ENCODE results near the gene PCDHA10.
"Not testable (repeated sequence)": the region's sequence is repeated elsewhere in the genome, so short reads cannot be mapped to it uniquely, and the experiment has no call there.

PCDHA10 gene

DNA sequence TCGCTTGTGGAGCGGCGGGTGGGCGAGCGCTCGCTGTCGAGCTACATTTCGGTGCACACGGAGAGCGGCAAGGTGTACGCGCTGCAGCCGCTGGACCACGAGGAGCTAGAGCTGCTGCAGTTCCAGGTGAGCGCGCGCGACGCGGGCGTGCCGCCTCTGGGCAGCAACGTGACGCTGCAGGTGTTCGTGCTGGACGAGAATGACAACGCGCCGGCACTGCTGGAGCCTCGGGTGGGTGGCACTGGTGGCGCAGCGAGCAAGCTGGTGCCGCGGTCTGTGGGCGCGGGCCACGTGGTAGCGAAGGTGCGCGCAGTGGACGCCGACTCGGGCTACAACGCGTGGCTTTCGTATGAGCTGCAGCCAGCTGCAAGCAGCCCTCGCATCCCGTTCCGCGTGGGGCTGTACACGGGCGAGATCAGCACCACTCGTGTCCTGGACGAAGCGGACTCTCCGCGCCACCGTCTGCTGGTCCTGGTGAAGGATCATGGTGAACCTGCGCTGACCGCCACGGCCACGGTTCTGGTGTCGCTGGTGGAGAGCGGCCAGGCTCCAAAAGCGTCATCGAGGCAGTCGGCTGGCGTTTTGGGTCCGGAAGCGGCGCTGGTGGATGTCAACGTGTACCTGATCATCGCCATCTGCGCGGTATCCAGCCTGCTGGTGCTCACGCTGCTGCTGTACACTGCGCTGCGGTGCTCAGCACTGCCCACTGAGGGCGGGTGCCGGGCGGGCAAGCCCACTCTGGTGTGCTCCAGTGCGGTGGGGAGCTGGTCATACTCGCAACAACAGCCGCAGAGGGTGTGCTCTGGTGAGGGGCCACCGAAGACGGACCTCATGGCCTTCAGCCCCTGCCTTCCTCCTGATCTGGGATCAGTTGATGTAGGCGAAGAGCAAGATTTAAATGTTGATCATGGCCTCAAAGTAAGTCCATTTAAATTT lies 12.6 kb upstream of the PCDHA10 start:
- no peak for DNase-seq (ENCODE audit: low spot score)

DNA sequence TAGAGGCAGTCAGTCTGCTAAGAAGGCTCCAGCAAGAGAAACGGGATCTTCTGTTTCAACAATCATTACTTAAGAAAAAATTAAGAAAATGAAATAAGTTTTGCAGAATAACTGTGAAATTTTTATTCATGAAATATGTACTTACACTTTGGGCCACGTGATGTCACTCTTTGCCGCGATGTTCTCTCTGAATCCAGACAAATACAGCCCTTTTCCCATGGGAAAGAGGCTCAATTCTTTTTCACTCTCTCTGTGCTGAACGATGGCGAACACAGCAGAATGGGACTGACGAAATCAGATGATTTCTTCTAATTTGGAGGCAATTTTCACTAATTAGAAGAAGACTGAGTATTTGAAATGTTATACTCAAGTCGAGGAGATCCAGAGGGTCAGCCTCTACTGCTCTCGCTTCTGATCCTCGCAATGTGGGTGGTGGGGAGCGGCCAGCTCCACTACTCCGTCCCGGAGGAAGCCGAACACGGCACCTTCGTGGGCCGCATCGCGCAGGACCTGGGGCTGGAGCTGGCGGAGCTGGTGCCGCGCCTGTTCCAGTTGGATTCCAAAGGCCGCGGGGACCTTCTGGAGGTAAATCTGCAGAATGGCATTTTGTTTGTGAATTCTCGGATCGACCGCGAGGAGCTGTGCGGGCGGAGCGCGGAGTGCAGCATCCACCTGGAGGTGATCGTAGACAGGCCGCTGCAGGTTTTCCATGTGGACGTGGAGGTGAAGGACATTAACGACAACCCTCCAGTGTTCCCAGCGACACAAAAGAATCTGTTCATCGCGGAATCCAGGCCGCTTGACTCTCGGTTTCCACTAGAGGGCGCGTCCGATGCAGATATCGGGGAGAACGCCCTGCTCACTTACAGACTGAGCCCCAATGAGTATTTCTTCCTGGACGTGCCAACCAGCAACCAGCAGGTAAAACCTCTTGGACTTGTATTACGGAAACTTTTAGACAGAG lies 7.3 kb upstream of the PCDHA10 start, which contains the start of gene PCDHA9:
Gene PCDHA9 (plus strand): TSS at position 244 of the 964 bp plus-strand sequence. CDS start 114 bp downstream, at position 358.
- not testable (repeated sequence) for DNase-seq (ENCODE audit: low spot score)

DNA sequence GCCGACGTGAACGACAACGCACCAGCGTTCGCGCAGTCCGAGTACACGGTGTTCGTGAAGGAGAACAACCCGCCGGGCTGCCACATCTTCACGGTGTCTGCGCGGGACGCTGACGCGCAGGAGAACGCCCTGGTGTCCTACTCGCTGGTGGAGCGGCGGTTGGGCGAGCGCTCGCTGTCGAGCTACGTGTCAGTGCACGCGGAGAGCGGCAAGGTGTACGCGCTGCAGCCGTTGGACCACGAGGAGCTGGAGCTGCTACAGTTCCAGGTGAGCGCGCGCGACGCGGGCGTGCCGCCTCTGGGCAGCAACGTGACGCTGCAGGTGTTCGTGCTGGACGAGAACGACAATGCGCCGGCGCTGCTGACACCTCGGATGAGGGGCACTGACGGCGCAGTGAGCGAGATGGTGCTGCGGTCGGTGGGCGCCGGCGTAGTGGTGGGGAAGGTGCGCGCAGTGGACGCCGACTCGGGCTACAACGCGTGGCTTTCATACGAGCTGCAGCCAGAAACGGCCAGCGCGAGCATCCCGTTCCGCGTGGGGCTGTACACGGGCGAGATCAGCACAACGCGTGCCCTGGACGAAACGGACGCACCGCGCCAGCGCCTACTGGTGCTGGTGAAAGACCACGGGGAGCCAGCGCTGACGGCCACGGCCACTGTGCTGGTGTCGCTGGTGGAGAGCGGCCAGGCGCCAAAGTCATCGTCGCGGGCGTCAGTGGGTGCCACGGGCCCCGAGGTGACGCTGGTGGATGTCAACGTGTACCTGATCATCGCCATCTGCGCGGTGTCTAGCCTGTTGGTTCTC lies 5.7 kb upstream of the PCDHA10 start:
- not testable (repeated sequence) for DNase-seq (ENCODE audit: low spot score)

DNA sequence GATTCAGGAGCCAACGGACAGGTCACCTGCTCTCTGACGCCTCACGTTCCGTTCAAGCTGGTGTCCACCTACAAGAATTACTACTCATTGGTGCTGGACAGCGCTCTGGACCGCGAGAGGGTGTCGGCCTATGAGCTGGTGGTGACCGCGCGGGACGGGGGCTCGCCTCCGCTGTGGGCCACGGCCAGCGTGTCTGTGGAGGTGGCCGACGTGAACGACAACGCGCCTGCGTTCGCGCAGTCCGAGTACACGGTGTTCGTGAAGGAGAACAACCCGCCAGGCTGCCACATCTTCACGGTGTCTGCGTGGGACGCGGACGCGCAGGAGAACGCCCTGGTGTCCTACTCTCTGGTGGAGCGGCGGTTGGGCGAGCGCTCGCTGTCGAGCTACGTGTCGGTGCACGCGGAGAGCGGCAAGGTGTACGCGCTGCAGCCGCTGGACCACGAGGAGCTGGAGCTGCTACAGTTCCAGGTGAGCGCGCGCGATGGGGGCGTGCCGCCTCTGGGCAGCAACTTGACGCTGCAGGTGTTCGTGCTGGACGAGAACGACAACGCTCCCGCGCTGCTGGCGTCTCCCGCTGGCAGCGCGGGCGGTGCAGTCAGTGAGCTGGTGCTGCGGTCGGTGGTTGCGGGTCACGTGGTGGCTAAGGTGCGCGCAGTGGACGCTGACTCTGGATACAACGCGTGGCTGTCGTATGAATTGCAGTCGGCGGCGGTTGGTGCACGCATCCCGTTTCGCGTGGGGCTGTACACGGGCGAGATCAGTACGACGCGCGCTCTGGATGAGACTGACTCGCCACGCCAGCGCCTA lies 1.7 kb downstream of the PCDHA10 start:
- DNase-seq (ENCODE audit: low spot score) = no peak

DNA sequence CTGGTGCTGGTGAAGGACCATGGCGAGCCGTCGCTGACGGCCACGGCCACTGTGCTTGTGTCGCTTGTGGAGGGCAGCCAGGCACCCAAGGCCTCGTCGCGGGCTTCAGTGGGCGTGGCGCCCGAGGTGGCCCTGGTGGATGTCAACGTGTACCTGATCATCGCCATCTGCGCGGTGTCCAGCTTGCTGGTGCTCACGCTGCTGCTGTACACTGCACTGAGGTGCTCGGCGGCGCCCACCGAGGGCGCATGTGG lies 2.2 kb downstream of the PCDHA10 start:
- no peak for DNase-seq (ENCODE audit: low spot score)

DNA sequence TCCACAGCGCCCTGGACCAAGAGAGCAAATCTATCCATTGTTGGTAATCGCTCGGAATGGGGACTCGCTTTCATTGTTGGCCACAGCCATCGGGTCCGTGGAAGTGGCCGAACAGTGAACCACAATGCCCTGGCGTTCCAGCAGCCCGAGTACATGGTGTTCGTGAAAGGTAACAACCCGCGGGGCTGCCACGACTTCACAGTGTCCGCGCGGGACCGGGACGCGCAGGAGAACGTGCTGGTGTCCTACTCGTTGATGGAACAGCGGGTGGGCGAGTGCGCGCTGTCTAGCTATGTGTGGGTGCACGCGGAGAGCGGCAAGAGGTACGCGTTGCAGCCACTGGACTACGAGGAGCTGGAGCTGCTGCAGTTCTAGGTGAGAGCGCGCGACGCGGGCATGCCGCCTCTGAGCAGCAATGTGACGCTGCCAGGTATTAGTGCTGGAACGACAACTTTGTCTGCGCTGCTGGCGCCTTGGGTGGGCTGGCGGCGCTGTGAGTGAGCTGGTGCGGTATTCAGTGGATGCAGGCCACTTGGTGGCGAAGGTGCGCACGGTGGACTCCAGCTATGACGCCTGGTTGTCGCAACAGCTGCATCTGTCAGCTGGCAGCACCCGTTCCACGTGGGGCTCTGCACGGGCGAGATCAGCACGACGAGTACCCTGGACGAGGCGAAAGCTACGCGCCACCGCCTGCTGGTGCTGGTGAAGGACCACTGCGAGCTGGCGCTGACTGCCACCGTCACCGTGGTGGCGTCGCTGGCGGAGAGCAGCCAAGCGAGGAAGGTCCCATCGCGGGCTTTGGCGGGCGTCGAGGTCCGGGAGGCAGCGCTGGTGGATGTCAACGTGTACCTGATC lies 7.0 kb downstream of the PCDHA10 start:
- no peak for DNase-seq (ENCODE audit: low spot score)

DNA sequence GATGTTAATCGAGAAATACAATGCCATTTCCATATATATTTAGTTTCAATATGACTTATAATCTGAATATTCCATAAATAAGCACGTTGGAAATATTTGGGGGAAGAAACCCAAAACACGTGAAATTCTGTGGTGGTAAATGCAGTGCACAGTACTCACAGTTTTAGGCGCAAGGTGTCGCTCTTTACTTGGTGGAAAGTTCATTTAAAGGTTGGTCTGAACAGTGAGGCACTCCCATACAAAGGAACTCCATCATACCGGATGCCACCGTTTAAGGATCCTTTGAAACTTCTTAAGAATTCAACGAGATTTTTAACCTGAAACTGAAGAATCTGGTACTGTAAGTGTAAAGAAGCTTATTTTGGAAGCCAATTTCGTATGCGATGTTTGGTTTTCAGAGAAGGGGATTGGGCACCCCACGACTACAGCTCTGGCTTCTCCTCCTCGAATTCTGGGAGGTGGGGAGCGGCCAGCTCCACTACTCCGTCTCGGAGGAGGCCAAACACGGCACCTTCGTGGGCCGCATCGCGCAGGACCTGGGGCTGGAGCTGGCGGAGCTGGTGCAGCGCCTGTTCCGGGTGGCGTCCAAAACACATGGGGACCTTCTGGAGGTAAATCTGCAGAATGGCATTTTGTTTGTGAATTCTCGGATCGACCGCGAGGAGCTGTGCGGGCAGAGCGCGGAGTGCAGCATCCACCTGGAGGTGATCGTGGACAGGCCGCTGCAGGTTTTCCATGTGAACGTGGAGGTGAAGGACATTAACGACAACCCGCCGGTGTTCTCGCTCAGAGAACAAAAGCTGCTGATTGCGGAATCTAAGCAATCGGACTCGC lies 13.2 kb downstream of the PCDHA10 start, which contains the start of gene PCDHA11:
Gene PCDHA11 (plus strand): TSS at position 237 of the 834 bp plus-strand sequence. CDS start 147 bp downstream, at position 384.
- DNase-seq (ENCODE audit: low spot score) = peak; percentile 61

DNA sequence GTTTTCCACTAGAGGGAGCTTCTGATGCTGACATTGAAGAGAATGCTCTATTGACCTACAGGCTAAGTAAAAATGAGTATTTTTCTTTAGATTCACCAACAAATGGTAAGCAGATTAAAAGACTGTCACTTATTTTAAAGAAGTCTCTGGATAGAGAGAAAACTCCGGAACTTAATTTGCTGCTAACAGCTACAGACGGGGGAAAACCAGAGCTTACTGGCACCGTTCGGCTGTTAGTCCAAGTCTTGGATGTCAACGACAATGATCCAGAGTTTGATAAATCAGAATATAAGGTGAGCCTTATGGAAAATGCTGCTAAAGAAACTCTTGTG lies 13.8 kb downstream of the PCDHA10 start:
- no peak for DNase-seq (ENCODE audit: low spot score)

DNA sequence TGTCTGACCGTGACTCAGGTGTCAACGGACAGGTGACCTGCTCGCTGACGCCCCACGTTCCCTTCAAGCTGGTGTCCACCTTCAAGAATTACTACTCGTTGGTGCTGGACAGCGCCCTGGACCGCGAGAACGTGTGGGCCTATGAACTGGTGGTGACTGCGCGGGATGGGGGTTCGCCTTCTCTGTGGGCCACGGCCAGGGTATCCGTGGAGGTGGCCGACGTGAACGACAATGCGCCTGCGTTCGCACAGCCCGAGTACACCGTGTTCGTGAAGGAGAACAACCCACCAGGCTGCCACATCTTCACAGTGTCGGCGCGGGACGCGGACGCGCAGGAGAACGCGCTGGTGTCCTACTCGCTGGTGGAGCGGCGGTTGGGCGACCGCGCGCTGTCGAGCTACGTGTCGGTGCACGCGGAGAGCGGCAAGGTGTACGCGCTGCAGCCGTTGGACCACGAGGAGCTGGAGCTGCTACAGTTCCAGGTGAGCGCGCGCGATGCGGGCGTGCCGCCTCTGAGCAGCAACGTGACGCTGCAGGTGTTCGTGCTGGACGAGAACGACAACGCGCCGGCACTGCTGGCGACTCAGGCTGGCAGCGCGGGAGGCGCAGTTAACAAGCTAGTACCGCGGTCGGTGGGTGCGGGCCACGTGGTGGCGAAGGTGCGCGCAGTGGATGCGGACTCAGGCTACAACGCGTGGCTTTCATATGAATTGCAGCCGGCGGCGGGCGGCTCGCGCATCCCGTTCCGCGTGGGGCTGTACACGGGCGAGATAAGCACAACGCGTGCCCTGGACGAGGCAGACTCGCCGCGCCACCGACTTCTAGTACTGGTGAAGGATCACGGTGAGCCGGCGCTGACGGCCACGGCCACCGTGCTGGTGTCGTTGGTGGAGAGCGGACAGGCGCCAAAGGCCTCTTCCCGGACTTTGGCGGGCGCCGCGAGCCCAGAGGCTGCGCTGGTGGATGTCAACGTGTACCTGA lies 14.8 kb downstream of the PCDHA10 start:
- DNase-seq (ENCODE audit: low spot score) = no peak

DNA sequence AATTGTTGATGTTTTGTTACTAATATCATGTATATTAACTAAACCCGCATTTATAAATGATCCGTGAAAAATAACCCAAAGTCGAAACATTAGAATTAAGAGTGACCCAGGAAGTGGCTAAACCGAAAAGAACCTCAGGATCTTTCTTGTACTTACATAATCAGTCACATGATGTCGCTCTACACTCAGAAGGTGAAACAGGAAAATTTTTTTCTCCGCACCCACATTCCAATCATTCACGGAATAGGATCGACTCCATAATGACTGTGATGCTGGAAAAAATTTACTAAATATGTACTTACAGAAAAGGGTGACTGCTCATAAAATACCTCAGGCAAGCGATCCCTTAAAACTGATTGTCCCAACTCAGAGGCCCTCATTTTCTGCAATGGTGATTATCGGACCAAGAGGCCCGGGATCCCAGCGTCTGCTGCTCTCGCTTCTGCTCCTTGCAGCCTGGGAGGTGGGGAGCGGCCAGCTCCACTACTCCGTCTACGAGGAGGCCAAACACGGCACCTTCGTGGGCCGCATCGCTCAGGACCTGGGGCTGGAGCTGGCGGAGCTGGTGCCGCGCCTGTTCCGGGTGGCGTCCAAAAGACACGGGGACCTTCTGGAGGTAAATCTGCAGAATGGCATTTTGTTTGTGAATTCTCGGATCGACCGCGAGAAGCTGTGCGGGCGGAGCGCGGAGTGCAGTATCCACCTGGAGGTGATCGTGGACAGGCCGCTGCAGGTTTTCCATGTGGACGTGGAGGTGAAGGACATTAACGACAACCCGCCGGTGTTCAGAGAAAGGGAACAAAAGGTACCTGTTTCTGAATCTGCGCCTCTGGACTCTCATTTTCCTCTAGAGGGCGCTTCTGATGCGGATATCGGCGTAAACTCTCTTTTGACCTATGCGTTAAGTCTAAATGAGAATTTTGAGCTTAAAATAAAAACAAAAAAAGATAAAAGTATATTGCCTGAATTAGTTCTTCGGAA lies 19.7 kb downstream of the PCDHA10 start, which contains the start of gene PCDHA12:
Gene PCDHA12 (plus strand): TSS at position 224 of the 981 bp plus-strand sequence. CDS start 165 bp downstream, at position 389.
- no peak for DNase-seq (ENCODE audit: low spot score)

DNA sequence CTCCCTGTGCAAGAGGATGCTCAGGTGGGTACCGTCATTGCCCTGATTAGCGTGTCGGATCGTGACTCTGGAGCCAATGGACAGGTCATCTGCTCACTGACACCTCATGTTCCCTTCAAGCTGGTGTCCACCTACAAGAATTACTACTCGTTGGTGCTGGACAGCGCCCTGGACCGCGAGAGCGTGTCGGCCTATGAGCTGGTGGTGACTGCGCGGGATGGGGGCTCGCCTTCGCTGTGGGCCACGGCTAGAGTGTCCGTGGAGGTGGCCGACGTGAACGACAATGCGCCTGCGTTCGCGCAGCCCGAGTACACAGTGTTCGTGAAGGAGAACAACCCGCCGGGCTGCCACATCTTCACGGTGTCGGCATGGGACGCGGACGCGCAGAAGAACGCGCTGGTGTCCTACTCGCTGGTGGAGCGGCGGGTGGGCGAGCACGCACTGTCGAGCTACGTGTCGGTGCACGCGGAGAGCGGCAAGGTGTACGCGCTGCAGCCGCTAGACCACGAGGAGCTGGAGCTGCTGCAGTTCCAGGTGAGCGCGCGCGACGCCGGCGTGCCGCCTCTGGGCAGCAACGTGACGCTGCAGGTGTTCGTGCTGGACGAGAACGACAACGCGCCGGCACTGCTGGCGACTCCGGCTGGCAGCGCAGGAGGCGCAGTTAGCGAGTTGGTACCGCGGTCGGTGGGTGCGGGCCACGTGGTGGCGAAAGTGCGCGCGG lies 21.0 kb downstream of the PCDHA10 start:
- DNase-seq (ENCODE audit: low spot score) = not testable (repeated sequence)

DNA sequence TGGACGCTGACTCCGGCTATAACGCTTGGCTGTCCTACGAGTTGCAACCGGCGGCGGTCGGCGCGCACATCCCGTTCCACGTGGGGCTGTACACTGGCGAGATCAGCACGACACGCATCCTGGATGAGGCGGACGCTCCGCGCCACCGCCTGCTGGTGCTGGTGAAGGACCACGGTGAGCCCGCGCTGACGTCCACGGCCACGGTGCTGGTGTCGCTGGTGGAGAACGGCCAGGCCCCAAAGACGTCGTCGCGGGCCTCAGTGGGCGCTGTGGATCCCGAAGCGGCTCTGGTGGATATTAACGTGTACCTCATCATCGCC lies 21.5 kb downstream of the PCDHA10 start:
- DNase-seq (ENCODE audit: low spot score) = no peak

DNA sequence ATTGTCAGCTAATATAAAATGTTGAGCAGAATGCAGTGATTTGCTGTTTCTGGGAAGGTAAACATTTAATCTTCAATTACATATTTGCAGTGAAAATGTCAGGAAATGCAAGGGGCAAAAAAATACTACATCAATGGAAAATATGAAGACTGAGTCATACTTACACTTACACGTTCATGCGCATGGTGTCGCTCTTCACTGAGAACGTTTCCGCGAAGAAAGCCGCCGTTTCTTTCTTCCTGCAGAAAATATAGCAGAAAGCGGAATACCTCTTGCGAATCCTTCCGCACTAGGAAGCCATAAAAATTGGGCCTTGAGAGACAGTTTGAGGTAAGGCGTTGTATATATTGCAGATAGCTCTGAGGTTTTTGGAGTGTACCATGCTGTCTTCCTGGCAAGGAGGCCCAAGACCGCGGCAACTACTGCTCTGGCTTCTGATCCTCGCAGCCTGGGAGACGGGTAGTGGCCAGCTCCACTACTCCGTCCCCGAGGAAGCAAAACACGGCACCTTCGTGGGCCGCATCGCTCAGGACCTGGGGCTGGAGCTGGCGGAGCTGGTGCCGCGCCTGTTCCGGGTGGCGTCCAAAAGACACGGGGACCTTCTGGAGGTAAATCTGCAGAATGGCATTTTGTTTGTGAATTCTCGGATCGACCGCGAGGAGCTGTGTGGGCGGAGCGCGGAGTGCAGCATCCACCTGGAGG lies 26.3 kb downstream of the PCDHA10 start, which contains the start of gene PCDHA13:
Gene PCDHA13 (plus strand): TSS at position 236 of the 702 bp plus-strand sequence. CDS start 145 bp downstream, at position 381.
- DNase-seq (ENCODE audit: low spot score) = no peak

DNA sequence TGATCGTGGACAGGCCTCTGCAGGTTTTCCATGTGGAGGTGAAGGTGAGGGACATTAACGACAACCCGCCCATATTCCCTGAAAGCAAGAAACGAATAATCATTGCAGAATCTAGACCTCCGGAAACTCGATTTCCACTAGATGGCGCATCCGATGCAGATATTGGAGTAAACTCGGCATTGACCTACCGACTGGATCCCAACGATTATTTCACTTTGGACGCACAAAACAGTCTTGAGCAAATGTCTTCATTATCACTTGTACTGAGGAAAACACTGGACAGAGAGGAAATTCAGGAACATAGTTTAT lies 26.8 kb downstream of the PCDHA10 start:
- DNase-seq (ENCODE audit: low spot score) = peak; percentile 17

DNA sequence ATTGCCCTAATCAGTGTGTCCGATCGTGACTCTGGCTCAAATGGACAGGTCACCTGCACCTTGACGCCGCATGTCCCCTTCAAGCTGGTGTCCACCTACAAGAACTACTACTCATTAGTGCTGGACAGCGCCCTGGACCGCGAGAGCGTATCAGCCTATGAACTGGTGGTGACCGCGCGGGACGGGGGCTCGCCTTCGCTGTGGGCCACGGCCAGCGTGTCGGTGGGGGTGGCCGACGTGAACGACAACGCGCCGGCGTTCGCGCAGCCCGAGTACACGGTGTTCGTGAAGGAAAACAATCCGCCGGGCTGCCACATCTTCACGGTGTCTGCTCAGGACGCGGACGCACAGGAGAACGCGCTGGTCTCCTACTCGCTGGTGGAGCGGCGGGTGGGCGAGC lies 27.7 kb downstream of the PCDHA10 start:
- DNase-seq (ENCODE audit: low spot score) = no peak

All from Ammon's horn (tissue), 1 donor.